Kidney (tissue), 14 donors: ENCODE results near the gene ATP6AP2. TPM values are rescaled to one million over a fixed set of nuclear protein-coding genes. Genes with fewer than 3 reads are reported as not detected.

ENCODE experiments used
- DNase-seq, 5 donors: peaks; one replicate each; pipeline ENCODE4 v3.0.0-alpha.2; 2013 to 2020
- FAIRE-seq: peaks from 2 replicates; lab custom pipeline; 2012; peaks lifted over from hg19 to GRCh38; lab: Jason Lieb, UNC
- H3K27ac ChIP-seq, 2 donors: one replicate each; pipeline ENCODE4 v1.7.0; 2013; ENCODE audit warnings: low read depth in 2 of 2, low read length in 2 of 2, inconsistent platforms in 1 of 2
- H3K27me3 ChIP-seq: one replicate; pipeline ENCODE4 v1.7.1; 2013; ENCODE audit warnings: low read length, inconsistent platforms; ENCODE audit not compliant: control insufficient read depth, insufficient read depth
- H3K36me3 ChIP-seq, 3 donors: one replicate each; pipeline versions ENCODE4 v1.7.0 to v1.7.1; 2013; ENCODE audit warnings: low read length in 3 of 3, control low read depth in 1 of 3, inconsistent platforms in 1 of 3; ENCODE audit not compliant: insufficient read depth in 3 of 3, control insufficient read depth in 2 of 3
- H3K4me1 ChIP-seq, 3 donors: one replicate each; pipeline versions ENCODE4 v1.7.0 to v1.7.1; 2013; ENCODE audit warnings: low read length in 3 of 3, inconsistent platforms in 1 of 3, low read depth in 1 of 3; ENCODE audit not compliant: control insufficient read depth in 2 of 3, insufficient read depth in 2 of 3
- H3K4me3 ChIP-seq, 3 donors: one replicate each; pipeline versions ENCODE4 v1.7.0 to v1.8.1; 2013; ENCODE audit warnings: low read length in 3 of 3, control low read depth in 1 of 3, inconsistent platforms in 1 of 3
- H3K9ac ChIP-seq, 3 donors: one replicate each; pipeline versions ENCODE4 v1.7.0 to v1.7.1; 2013; ENCODE audit warnings: low read length in 3 of 3, control low read depth in 1 of 3, inconsistent platforms in 1 of 3
- H3K9me3 ChIP-seq, 3 donors: one replicate each; pipeline versions ENCODE4 v1.7.0 to v1.7.1; 2013; ENCODE audit warnings: low read length in 3 of 3, control low read depth in 1 of 3, inconsistent platforms in 1 of 3; ENCODE audit not compliant: control insufficient read depth in 2 of 3, insufficient read depth in 1 of 3
- intact Hi-C: fragments of 100-400 bp; cut with DNase I; formaldehyde crosslinking; loops from one replicate; pipeline ENCODE4 v1.11.1; 2022
- polyA plus RNA-seq: library from polyadenylated mRNA; stranded (reverse); fragments of 350-450 nt; fragmentation: Illumina TruSeq; extraction: RNeasy Lipid Tissue Mini Kit (QIAGEN cat#74804); gene quantifications from one replicate; pipeline ENCODE4 v1.2.3, GENCODE V29; 2014; ENCODE audit warnings: low read depth, low replicate concordance; ENCODE audit not compliant: insufficient read depth
- total RNA-seq: library from RNA; stranded (reverse); fragmentation: NEBNext Ultra II Directional; extraction: Animal tissue kit (Norgen Biotek cat#: 25700); gene quantifications from one replicate; pipeline ENCODE4 v1.2.1, GENCODE V29; 2021
- TF ChIP-seq, protein P1 (sequence below): IDR thresholded peaks from 3 replicates; pipeline ENCODE4 v1.5.1; 2012; ENCODE audit warnings: mild to moderate bottlenecking, moderate library complexity, borderline replicate concordance; ENCODE audit not compliant: insufficient read depth; ENCODE audit errors: extremely low read depth
- donor health status: control.
- donor health status: control.
- donor health status: control.
- donor health status: control.
- donor health status: control.
- donor health status: DM: yes; HTN: yes; CAD: no.
- donor health status: Normal renal cell carcinoma (clear cell type).

ATP6AP2 gene
- total and polyA plus RNA-seq, 2 donors from 2014 or later = 143 to 164 TPM

GRCh38 chrX:40652664-40653063 lies 71.9 kb downstream of the ATP6AP2 start:
- H3K27me3 ChIP-seq = peaks cover 10% of the 10 kb centered on the region
- H3K9me3 ChIP-seq = no peaks in the 10 kb centered on the region
- H3K27ac ChIP-seq = no peak overlapping the region
- TF ChIP-seq, protein P1, sequence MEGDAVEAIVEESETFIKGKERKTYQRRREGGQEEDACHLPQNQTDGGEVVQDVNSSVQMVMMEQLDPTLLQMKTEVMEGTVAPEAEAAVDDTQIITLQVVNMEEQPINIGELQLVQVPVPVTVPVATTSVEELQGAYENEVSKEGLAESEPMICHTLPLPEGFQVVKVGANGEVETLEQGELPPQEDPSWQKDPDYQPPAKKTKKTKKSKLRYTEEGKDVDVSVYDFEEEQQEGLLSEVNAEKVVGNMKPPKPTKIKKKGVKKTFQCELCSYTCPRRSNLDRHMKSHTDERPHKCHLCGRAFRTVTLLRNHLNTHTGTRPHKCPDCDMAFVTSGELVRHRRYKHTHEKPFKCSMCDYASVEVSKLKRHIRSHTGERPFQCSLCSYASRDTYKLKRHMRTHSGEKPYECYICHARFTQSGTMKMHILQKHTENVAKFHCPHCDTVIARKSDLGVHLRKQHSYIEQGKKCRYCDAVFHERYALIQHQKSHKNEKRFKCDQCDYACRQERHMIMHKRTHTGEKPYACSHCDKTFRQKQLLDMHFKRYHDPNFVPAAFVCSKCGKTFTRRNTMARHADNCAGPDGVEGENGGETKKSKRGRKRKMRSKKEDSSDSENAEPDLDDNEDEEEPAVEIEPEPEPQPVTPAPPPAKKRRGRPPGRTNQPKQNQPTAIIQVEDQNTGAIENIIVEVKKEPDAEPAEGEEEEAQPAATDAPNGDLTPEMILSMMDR = no peak
- no peak overlapping the region for H3K9ac ChIP-seq
- H3K4me3 ChIP-seq = no peak overlapping the region
- DNase-seq (no peak), FAIRE-seq (no peak)
- H3K36me3 ChIP-seq = no peaks in the 10 kb centered on the region
- H3K4me1 ChIP-seq = no peaks in the 10 kb centered on the region
- intact Hi-C loops = no loop called here

- no peaks in the 10 kb centered on the region for H3K9me3 ChIP-seq
- peaks cover 7% of the 10 kb centered on the region for H3K27me3 ChIP-seq
- H3K27ac ChIP-seq = no peak overlapping the region
- no peak overlapping the region for H3K4me3 ChIP-seq
- no peak for DNase-seq
- no peaks in the 10 kb centered on the region for H3K4me1 ChIP-seq
- intact Hi-C loops = no loop called here
- TF ChIP-seq, protein P1 = no peak
- H3K9ac ChIP-seq = no peak overlapping the region
- no peak for FAIRE-seq
- peaks cover 0 to under 1% (median 0%) of the 10 kb centered on the region in 3 donors for H3K36me3 ChIP-seq
Measured at GRCh38 chrX:40653535-40653934, 72.8 kb downstream of the ATP6AP2 start.

Other genes with a start within 250 kb of the ATP6AP2 start
- gene MPC1L, start 42.5 kb downstream of the ATP6AP2 start, total RNA-seq = not detected
- gene MPC1L, start 42.5 kb downstream of the ATP6AP2 start, polyA plus RNA-seq = not detected
- gene CXorf38, start 66.6 kb downstream of the ATP6AP2 start, total RNA-seq = 19.3 TPM
- 6.3 TPM for gene CXorf38, start 66.6 kb downstream of the ATP6AP2 start, polyA plus RNA-seq
- gene MED14, start 154.6 kb downstream of the ATP6AP2 start, total RNA-seq = 53.7 TPM
- 5.9 TPM for gene MED14, start 154.6 kb downstream of the ATP6AP2 start, polyA plus RNA-seq